CD14-positive monocyte (primary cell): ENCODE results near the gene MARCHF5. TPM values are rescaled to one million over a fixed set of nuclear protein-coding genes. Genes with fewer than 3 reads are reported as not detected.

Experiments
- DNase-seq, 3 donors: peaks; one replicate each; pipeline ENCODE4 v3.0.0-alpha.2; 2011 to 2022
- H2AFZ ChIP-seq: 2 replicates; pipeline ENCODE4 v1.6.0; 2012; ENCODE audit warnings: mild to moderate bottlenecking, low read depth, low read length, inconsistent platforms; ENCODE audit not compliant: insufficient read depth, poor library complexity, severe bottlenecking
- H3K27ac ChIP-seq, 2 donors: 1 replicate in 1 of 2; 2 replicates in 1 of 2; pipeline ENCODE4 v1.5.1; 2012 to 2013; ENCODE audit warnings: low read length in 2 of 2, control low read depth in 1 of 2, inconsistent platforms in 1 of 2, low read depth in 1 of 2, mild to moderate bottlenecking in 1 of 2
- H3K27me3 ChIP-seq, 2 donors: one replicate each; pipeline versions ENCODE4 v1.6.0 to v1.6.1; 2011 to 2013; ENCODE audit warnings: low read length in 2 of 2; ENCODE audit not compliant: control insufficient read depth in 2 of 2, insufficient read depth in 2 of 2
- H3K36me3 ChIP-seq, 2 donors: replicated peaks in 1 of 2; 1 replicate in 1 of 2; 2 replicates in 1 of 2; pipeline versions ENCODE4 v1.5.1 to v1.6.1; 2012 to 2013; ENCODE audit warnings: low read length in 2 of 2, control low read depth in 1 of 2, inconsistent platforms in 1 of 2, mild to moderate bottlenecking in 1 of 2; ENCODE audit not compliant: insufficient read depth in 2 of 2, control insufficient read depth in 1 of 2
- H3K4me1 ChIP-seq, 2 donors: 1 replicate in 1 of 2; 2 replicates in 1 of 2; pipeline versions ENCODE4 v1.5.1 to v1.6.1; 2012 to 2013; ENCODE audit warnings: low read length in 2 of 2, control low read depth in 1 of 2, inconsistent platforms in 1 of 2, mild to moderate bottlenecking in 1 of 2, moderate library complexity in 1 of 2; ENCODE audit not compliant: insufficient read depth in 2 of 2, control insufficient read depth in 1 of 2
- H3K4me2 ChIP-seq: replicated peaks from 2 replicates; pipeline ENCODE3; 2012; ENCODE audit warnings: low read length, moderate library complexity, mild to moderate bottlenecking; ENCODE audit not compliant: poor library complexity, severe bottlenecking; ENCODE audit errors: extremely low read depth
- H3K4me3 ChIP-seq, 3 experiments: fragments of 200-600 bp in 1 of 3; sonication (generic) in 1 of 3; replicated peaks in 1 of 3; 1 replicate in 2 of 3; 2 replicates in 1 of 3; pipeline ENCODE4 v1.5.1; 2011 to 2013; ENCODE audit warnings: low read length in 3 of 3, mild to moderate bottlenecking in 3 of 3, control low read depth in 2 of 3, low read depth in 2 of 3, inconsistent platforms in 1 of 3, moderate library complexity in 1 of 3
- H3K79me2 ChIP-seq: 2 replicates; pipeline ENCODE4 v1.6.0; 2012; ENCODE audit warnings: mild to moderate bottlenecking, control low read depth, inconsistent platforms, low read length, moderate library complexity; ENCODE audit not compliant: insufficient read depth
- H3K9ac ChIP-seq: 2 replicates; pipeline ENCODE4 v1.6.0; 2017; ENCODE audit warnings: low read length, mild to moderate bottlenecking; ENCODE audit not compliant: insufficient read depth, poor library complexity, severe bottlenecking
- H3K9me3 ChIP-seq, 2 donors: replicated peaks in 1 of 2; 1 replicate in 1 of 2; 2 replicates in 1 of 2; pipeline versions ENCODE4 v1.5.1 to v1.6.1; 2012 to 2013; ENCODE audit warnings: low read length in 2 of 2, control low read depth in 1 of 2; ENCODE audit not compliant: control insufficient read depth in 1 of 2, insufficient read depth in 1 of 2
- H4K20me1 ChIP-seq: 2 replicates; pipeline ENCODE4 v1.6.0; 2012; ENCODE audit warnings: mild to moderate bottlenecking, low read length, control low read depth, moderate library complexity; ENCODE audit not compliant: insufficient read depth
- H3K27ac Mint-ChIP-seq, 7 donors: one replicate each; pipeline ENCODE4 v1.8.0; 2020; ENCODE audit warnings: mild to moderate bottlenecking in 7 of 7, mixed read lengths in 7 of 7, moderate library complexity in 6 of 7, inconsistent platforms in 2 of 7
- H3K27me3 Mint-ChIP-seq, 3 donors: one replicate each; pipeline ENCODE4 v1.8.0; 2021 to 2022; ENCODE audit warnings: low read depth in 3 of 3, mild to moderate bottlenecking in 3 of 3, mixed read lengths in 3 of 3, moderate library complexity in 3 of 3, inconsistent platforms in 1 of 3
- H3K36me3 Mint-ChIP-seq, 2 donors: one replicate each; pipeline ENCODE4 v1.8.0; 2020; ENCODE audit warnings: mixed read lengths in 2 of 2, inconsistent platforms in 1 of 2, mild to moderate bottlenecking in 1 of 2
- H3K4me1 Mint-ChIP-seq: one replicate; pipeline ENCODE4 v1.8.0; 2020; ENCODE audit warnings: mild to moderate bottlenecking, mixed read lengths
- H3K4me3 Mint-ChIP-seq, 2 donors: one replicate each; pipeline ENCODE4 v1.8.0; 2020; ENCODE audit warnings: mild to moderate bottlenecking in 2 of 2, mixed read lengths in 2 of 2, moderate library complexity in 1 of 2
- H3K9me3 Mint-ChIP-seq, 7 donors: one replicate each; pipeline ENCODE4 v1.8.0; 2020 to 2022; ENCODE audit warnings: mixed read lengths in 7 of 7, mild to moderate bottlenecking in 6 of 7, moderate library complexity in 6 of 7, inconsistent platforms in 2 of 7
- WGBS: methylation state at CpG from one replicate; pipeline ENCODE4 v1.1.5; 2013; ENCODE audit warnings: missing lambda C conversion rate; ENCODE audit not compliant: insufficient coverage; 5-methylcytosine and 5-hydroxymethylcytosine counted together
- intact Hi-C, 2 donors: fragments of 100-400 bp; cut with micrococcal nuclease; formaldehyde crosslinking; loops; one replicate each; pipeline versions ENCODE4 v1.15.0 to v1.15.1; 2023
- polyA plus RNA-seq, 3 donors: library from polyadenylated mRNA; depleted of rRNA in 1 of 3; unstranded in 2 of 3; stranded (reverse) in 1 of 3; fragments of 300-500 nt in 2 of 3; fragments of >200 nt in 1 of 3; fragmentation: Illumina TruSeq in 2 of 3; gene quantifications; 1 replicate in 2 of 3; 2 replicates in 1 of 3; pipeline ENCODE4 v1.2.3, GENCODE V29; 2012 to 2021
- TF ChIP-seq, protein P1 (sequence below): fragments of 200-600 bp; IDR thresholded peaks from one replicate; pipeline ENCODE4 v1.8.0; 2022; ENCODE audit warnings: antibody characterized with exemption, mild to moderate bottlenecking

MARCHF5 gene
- polyA plus RNA-seq, 3 donors, result 15.8 to 30.6 (median 29.6) TPM

DNA sequence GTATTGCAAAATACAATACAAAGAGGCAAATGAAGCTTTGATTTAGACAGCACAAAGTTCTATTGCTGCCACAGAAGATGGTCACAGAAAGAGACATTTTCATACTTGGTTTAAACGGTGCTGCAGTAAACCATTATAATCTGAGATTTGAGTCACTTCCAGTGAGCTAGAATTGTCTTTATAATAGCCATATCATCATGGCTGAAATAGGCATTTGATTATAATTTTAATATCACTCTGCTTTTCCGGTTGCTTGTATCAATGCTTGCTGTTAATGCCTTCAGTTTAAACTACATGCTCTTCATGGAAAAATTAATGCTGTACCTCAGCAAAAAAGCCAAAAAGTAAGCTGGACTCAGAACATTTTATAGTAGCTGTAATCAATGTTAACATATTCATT is 48.6 kb upstream of the MARCHF5 start:
- WGBS, result no CpG with 5 or more reads among the region's 2 CpGs
- Histone ChIP-seq H3K9me3 (no peaks in the 10 kb centered on the region), H3K9ac (no peak overlapping the region), H3K4me3 (no peak overlapping the region), H3K36me3 (no peaks in the 10 kb centered on the region), H2AFZ (no peak overlapping the region), H3K79me2 (peaks cover 23% of the 10 kb centered on the region), H3K27me3 (no peaks in the 10 kb centered on the region), H3K27ac (no peak overlapping the region), H4K20me1 (peaks cover 9% of the 10 kb centered on the region), H3K4me1 (peaks cover 34 to 43% of the 10 kb centered on the region in 2 donors), H3K4me2 (no peak overlapping the region)
- Mint-ChIP-seq H3K27me3 (peaks cover 0 to 4% (median 0%) of the 10 kb centered on the region in 3 donors), H3K4me1 (peaks cover 40% of the 10 kb centered on the region), H3K27ac (no peak overlapping the region), H3K9me3 (peaks cover 0 to 3% (median 0%) of the 10 kb centered on the region in 7 donors), H3K4me3 (no peak overlapping the region), H3K36me3 (peaks cover 7 to 8% of the 10 kb centered on the region in 2 donors)
- TF ChIP-seq, protein P1, sequence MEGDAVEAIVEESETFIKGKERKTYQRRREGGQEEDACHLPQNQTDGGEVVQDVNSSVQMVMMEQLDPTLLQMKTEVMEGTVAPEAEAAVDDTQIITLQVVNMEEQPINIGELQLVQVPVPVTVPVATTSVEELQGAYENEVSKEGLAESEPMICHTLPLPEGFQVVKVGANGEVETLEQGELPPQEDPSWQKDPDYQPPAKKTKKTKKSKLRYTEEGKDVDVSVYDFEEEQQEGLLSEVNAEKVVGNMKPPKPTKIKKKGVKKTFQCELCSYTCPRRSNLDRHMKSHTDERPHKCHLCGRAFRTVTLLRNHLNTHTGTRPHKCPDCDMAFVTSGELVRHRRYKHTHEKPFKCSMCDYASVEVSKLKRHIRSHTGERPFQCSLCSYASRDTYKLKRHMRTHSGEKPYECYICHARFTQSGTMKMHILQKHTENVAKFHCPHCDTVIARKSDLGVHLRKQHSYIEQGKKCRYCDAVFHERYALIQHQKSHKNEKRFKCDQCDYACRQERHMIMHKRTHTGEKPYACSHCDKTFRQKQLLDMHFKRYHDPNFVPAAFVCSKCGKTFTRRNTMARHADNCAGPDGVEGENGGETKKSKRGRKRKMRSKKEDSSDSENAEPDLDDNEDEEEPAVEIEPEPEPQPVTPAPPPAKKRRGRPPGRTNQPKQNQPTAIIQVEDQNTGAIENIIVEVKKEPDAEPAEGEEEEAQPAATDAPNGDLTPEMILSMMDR, result no peak
- no peak for DNase-seq
- intact Hi-C loops, result no loop called here

DNA sequence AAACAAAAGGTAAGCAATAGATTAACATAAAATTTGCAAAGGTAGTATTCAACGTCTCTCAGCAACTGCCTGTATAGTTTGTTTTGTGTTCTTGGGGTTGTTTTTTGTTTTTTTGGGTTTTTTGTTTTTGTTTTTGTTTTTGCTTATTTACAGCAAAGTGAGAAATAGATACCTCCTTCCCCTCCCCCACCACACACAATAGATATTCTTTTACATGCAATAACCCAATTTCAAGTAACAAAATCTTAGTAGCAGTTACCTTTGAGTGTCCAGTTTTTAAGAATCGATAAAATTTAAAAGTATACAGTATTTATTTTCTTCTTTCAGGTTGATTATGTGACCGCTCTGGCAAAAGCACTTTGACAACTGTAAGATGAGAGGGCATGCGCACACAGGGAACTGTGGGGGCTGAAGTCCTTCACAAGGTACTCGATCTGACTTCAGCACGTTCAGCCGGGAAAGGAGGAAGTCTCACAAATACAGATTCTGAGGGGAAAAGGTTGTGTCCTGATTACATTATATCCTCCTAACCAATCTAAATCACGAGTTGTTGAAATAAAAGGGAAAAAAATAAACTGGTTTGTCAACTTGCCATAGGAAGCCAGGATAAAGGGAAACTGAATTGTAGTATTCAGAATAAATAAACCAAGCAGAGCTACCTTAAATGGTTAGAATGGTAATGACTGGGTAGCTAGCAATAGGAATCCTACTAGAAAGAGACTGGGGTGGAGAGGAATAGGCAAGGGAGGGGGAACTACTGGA is 47.9 kb upstream of the MARCHF5 start:
- Mint-ChIP-seq H3K27ac (peak overlapping the region; percentile 51 to 88 (median 76)), H3K4me1 (peaks cover 33% of the 10 kb centered on the region), H3K27me3 (peaks cover 0 to 2% (median 0%) of the 10 kb centered on the region in 3 donors), H3K4me3 (peak overlapping the region; percentile 53 to 80), H3K36me3 (peaks cover under 1% of the 10 kb centered on the region in 2 donors), H3K9me3 (peaks cover 0 to 3% (median 0%) of the 10 kb centered on the region in 7 donors)
- Histone ChIP-seq H2AFZ (peak overlapping the region; percentile 10), H3K9ac (no peak overlapping the region), H3K9me3 (no peaks in the 10 kb centered on the region), H3K4me2 (peak overlapping the region; percentile 69), H3K79me2 (peaks cover 16% of the 10 kb centered on the region), H3K27ac (peak overlapping the region in 1 of 2 donors; percentile 27), H3K27me3 (no peaks in the 10 kb centered on the region), H4K20me1 (peaks cover 6% of the 10 kb centered on the region), H3K36me3 (no peaks in the 10 kb centered on the region), H3K4me3 (peak overlapping the region in 2 of 3 experiments; percentile 18 to 51), H3K4me1 (peaks cover 27 to 36% of the 10 kb centered on the region in 2 donors)
- peak; percentile 35 to 60 (median 52) for DNase-seq
- TF ChIP-seq, protein P1, result no peak
- intact Hi-C loops, result no loop called here
- no CpG with 5 or more reads among the region's 8 CpGs for WGBS
